HTR-8/SVneo (cell line): ENCODE measurements around the gene GAMT.

Experiments used
- DNase-seq: peaks from one replicate; pipeline ENCODE4 v3.0.0; 2011; ENCODE audit warnings: low spot score, mixed read lengths; ENCODE audit not compliant: insufficient read length
- FAIRE-seq: peaks from 2 replicates; lab custom pipeline; 2011; peaks lifted over from hg19 to GRCh38; lab: Jason Lieb, UNC

Gene GAMT

GRCh38 chr19:1406774-1407527, 5.6 kb upstream of the GAMT start:
- peak; percentile 80 for FAIRE-seq
- DNase-seq, result peak; percentile 93

DNA sequence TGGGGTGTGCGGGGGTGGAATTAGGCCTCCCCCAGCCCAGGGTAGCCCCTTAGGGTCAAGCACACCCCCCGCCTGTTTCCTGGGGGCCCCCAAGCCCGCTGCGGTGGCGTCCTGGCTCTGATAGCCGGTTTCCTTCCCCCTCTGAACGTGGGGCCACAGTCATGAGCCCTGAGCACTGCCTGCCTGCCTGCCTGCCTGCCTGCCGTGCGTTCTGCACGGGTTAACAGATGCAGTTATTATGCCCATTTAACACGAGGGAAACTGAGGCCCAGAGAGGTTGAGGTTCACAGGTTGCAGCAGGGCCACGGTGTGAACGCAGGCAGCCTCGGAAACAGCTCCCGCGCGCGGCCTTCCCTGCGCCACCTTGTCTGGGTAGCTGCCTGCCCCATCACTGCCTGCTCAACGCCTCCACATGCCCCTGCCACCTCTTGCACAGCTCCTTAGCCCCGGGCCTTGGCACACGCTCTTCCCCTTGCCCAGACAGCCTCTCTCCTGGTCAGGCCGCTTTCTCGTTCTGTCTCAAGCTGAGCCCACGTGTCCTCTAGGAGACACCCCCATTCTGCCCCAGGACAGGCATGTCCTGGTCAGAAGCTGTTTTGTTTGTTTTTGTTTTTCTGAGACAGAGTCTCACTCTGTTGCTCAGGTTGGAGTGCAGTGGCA, 1.2 kb upstream of the GAMT start:
- no peak for FAIRE-seq
- no peak for DNase-seq

- DNase-seq (no peak), FAIRE-seq (no peak)
Measured at GRCh38 chr19:1401889-1402217, 511 bp upstream of the GAMT start.

GRCh38 chr19:1400281-1401137, 833 bp downstream of the GAMT start:
- DNase-seq (no peak), FAIRE-seq (no peak)

DNA sequence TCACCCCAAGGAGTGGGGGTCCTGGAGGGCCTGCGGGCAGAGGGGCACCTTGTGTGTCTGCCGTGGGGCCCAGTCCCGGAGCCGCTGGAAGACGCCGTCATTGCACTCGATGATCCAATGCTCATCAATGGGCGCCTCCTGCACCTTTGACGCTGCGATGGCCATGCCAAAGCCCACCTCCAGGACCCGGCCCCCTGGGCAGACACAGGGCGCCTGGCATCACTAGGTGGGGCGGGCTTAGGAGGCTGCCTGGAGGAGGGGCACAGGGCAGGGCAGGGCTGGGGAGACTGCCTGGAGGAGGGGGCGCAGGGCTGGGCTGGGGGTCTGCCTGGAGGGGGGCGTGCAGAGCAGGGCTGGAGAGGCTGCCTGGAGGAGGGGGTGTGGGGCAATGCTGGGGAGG, 1.6 kb downstream of the GAMT start:
- FAIRE-seq, result no peak

DNA sequence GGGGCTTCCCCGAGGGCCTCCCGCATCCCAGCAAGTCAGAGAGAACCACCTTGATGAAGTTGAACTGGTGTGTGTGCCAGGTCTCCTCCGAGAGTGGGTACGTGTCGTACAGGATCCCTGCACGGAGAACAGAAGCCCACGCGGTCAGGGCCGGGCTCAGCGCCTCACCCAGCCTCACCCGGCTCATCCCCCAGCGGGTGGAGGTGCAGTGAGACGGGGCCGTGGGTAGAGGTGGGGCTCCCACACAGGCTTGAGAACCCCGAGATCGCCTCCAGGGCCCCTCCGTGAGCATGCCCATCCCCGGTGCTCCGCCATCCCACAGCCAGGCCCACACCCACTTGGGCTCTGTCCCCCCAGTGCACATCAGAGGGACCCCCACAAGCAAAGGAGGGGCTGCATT, 2.3 kb downstream of the GAMT start:
- FAIRE-seq (no peak), DNase-seq (no peak)

More for the DNA sequence above, 1.6 kb downstream of the GAMT start:
- DNase-seq, result no peak

DNA sequence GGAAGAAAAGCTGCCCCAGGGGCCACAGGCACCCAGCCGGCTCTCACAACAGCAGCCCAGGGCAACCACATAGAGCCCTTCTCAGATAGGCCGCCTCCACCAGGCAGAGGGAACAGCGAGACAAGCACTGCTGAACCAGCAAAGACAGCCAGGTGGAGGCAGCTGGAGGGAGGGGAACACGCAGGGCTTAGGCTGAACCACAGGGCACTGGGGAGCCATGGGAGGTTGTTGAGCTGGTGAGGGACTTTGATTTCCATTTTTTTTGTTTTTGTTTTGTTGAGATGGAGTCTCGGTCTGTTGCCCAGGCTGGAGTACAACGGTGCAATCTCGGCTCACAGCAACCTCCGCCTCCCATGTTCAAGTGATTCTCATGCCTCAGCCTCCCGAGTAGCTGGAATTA, 3.5 kb downstream of the GAMT start:
- DNase-seq (no peak), FAIRE-seq (no peak)

DNA sequence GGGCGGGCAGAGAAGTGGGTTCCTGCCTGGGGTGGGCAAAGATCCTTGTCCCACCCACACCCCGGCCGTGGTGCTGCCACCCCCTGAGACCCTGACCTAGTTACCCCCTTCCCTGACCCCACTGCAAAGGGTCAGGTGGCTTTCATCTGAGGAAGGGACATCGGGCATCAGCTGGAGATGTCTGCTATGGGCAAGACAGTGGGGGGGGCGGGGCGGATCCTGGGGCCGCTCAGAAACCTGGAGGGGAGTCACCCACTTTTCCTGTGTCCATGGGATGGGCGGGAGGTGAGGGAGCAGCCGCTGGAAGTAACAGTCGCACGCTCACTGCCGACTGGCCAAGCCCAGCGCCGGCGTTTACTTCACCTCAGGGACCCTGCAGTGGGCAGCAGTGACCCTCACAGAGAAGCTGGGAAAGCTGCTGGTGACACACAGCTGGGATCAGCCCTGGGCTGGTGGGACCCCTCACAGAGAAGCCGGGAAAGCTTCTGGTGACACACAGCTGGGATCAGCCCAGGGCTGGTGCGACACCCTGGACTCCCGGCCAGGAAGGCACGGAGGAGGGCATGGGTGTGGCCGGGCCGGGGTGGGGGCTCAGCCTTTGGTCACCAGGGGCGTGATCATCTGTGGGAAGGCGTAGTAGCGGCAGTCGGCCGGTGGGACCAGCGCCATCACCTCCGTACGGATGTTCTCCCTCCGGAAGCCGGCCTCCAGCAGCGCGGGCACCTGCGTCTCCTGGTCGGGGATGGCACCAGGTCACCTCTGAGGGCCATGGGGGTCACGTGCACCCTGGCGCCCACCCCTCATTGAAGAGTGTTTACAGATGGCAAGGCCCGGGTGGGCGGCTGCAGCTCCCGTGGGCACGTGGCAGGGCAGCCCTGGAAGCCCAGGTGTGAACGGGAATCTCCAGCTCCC, 4.3 kb downstream of the GAMT start:
- no peak for FAIRE-seq
- DNase-seq, result no peak

- DNase-seq (no peak), FAIRE-seq (no peak)
Measured at GRCh38 chr19:1396019-1396767, 5.1 kb downstream of the GAMT start.

DNA sequence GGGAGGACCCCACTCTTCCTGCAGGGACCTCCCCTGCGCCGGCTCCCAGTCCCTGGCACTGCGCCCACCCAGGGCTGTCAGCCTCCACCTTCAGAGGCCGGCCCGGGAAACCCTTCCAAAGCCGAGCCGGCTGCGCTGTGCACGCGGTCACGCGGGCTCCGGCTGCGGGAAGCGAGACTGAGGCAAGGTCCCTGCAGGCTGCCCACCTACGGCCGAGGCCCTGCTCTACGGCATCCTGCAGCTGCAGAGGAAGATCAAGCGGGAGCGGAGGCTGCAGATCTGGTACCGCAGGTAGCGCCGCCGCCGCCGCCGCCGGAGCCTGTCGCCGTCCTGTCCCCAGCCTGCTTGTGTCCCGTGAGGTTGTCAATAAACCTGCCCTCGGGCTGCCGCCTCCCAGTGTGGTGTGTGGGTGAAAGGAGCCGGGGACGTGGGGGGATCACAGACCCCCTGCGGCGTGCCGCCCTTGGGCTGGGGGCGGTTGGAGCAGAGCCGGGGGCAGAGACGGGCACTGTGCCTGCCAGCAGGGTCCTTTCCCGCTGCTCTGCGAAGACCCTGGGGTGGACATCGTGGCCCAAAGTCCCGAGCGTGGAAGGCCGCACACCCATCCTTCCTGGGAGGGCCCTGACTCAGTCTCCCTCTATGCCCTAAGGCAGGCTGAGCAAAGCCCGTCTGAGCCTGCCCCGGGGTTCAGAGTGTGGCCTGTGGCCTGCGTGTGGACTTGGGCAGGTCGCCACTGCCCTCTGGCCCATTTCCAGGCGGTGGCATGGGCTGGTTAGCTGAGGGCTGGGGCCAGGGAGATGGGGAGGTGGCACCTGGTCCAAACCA, 5.9 kb downstream of the GAMT start:
- FAIRE-seq, result no peak
- DNase-seq, result no peak

- DNase-seq (no peak), FAIRE-seq (no peak)
Measured at GRCh38 chr19:1394252-1395193, 6.8 kb downstream of the GAMT start.

- no peak for FAIRE-seq
- DNase-seq, result no peak
Measured at GRCh38 chr19:1393841-1394240, 7.5 kb downstream of the GAMT start.

- DNase-seq, result no peak
- FAIRE-seq, result no peak
Measured at GRCh38 chr19:1392939-1393530, 8.3 kb downstream of the GAMT start.

DNA sequence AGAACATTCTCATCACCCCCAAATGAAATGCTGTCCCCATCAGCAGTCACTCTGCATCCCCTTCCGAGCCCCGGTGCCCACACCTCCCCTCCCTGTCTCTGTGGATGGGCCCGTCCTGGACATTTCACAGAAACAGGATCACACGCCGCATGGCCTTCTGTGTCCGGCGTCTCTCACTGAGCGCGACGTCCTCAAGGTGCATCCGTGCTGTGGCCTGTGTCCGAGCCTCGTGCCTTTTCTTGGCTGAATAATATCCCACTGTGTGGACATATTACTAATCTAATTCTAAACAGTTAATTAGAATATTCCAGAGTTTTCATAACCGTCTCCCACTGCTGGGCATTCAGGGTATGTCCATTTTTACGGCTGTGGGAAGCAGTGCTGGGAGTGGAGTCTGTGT, 8.9 kb downstream of the GAMT start:
- FAIRE-seq (no peak), DNase-seq (no peak)

GRCh38 chr19:1390890-1391423, 10.4 kb downstream of the GAMT start:
- DNase-seq, result no peak
- no peak for FAIRE-seq

GRCh38 chr19:1389033-1389940, 12.1 kb downstream of the GAMT start:
- FAIRE-seq, result peak; percentile 94
- no peak for DNase-seq
